ENCODE measurements around the gene CDC20B.
"Not testable (repeated sequence)": the region's sequence is repeated elsewhere in the genome, so short reads cannot be mapped to it uniquely, and the experiment has no call there.

The CDC20B gene

GRCh38 chr5:55104036-55104772 lies 68.8 kb downstream of the CDC20B start:
- DNase-seq (ENCODE audit: low spot score), result no peak

- DNase-seq (ENCODE audit: low spot score), result no peak
Measured at GRCh38 chr5:55102348-55102747, 70.6 kb downstream of the CDC20B start, which contains the start of gene GZMA. Gene GZMA, plus strand, starts transcription at chr5:55102646. Its CDS starts 37 bp downstream, at chr5:55102683.

DNA sequence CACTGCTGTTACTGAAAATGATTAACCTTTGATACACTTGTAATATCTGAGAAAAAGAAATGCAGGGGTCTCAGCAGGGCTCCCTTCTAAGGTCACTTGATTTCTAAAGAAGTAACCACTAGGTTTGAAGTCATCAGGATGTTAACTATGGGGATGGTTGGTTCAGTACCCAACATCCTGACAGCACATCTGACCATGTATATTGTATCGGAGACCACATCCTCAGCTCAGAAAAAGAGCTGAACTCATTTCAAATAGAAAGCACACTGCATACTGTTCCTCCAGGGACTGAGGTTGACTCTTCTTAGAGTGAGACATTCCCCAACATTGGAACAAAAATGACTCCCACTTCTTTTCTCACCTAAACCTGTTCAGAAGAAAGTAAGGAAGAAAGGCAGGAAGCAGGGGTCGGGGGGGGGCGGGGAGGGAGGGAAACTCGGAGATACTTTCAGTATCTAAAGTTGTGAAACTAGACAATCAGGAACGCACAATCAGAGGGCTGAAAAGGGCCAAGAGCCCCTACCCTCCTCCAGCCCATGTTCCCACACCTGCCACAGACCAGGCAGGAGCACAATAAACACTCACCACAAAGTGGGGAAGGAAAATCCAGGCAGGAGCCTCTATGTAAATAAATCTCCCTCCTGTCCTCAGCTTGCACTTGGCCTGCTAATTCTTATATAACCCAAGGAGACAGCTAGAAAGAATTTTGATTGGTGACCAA lies 71.3 kb downstream of the CDC20B start:
- no peak for DNase-seq (ENCODE audit: low spot score)

DNA sequence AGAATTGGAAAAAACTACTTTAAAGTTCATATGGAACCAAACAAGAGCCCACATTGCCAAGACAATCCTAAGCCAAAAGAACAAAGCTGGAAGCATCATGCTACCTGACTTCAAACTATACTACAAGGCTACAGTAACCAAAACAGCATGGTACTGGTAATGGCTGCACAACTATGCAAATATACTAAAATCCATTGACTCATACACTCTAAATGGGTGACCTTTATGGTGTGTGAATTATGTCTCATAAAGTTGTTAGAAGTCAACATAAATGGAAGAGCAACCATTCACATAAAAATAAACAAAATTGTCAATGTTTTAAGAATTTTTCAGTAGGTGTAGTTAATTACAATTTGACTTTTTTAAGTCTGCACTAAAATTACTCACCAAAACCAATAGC lies 71.8 kb downstream of the CDC20B start:
- not testable (repeated sequence) for DNase-seq (ENCODE audit: low spot score)

GRCh38 chr5:55096861-55097260 lies 76.1 kb downstream of the CDC20B start:
- no peak for DNase-seq (ENCODE audit: low spot score)

- no peak for DNase-seq (ENCODE audit: low spot score)
Measured at GRCh38 chr5:55096182-55096581, 76.8 kb downstream of the CDC20B start.

DNA sequence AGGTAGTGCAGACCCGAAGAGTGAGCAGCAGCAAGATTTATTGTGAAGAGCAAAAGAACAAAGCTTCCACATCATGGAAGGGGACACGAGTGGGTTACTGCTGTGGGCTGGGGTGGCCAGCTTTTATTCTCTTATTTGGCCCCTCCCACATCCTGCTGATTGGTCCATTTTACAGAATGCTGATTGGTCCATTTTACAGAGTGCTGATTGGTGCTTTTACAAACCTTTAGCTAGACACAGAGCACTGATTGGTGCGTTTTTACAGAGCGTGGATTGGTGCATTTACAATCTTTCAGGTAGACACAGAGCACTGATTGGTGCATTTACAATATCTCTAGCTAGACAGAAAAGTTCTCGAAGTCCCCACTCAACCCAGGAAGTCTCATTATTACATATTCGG lies 82.0 kb downstream of the CDC20B start:
- DNase-seq (ENCODE audit: low spot score), result not testable (repeated sequence)

- not testable (repeated sequence) for DNase-seq (ENCODE audit: low spot score)
Measured at GRCh38 chr5:55089301-55089700, 83.7 kb downstream of the CDC20B start.

GRCh38 chr5:55081541-55081940 lies 91.4 kb downstream of the CDC20B start:
- DNase-seq (ENCODE audit: low spot score), result no peak

GRCh38 chr5:55073211-55073610 lies 99.8 kb downstream of the CDC20B start:
- no peak for DNase-seq (ENCODE audit: low spot score)

DNA sequence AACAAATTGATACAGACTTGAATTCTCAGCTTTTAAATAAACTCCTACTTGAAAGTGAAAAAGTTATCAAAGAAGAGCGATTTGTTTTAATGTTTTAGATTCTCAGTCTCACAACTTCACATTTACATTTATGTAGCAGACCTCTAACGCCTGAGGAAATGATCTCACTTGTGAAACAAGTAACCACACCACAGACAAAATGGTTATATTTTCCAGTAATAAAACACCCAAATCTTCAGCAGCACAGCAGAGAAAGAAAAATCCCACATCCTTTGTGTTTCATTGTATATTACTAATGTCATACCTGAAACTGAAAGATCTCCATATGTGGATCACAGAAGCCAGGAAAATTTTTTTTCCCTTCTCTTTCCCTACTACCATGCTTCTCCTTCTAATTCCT lies 100.3 kb downstream of the CDC20B start:
- no peak for DNase-seq (ENCODE audit: low spot score)

GRCh38 chr5:55071413-55071812 lies 101.6 kb downstream of the CDC20B start:
- no peak for DNase-seq (ENCODE audit: low spot score)

GRCh38 chr5:55070968-55071367 lies 102.0 kb downstream of the CDC20B start:
- DNase-seq (ENCODE audit: low spot score), result no peak

DNA sequence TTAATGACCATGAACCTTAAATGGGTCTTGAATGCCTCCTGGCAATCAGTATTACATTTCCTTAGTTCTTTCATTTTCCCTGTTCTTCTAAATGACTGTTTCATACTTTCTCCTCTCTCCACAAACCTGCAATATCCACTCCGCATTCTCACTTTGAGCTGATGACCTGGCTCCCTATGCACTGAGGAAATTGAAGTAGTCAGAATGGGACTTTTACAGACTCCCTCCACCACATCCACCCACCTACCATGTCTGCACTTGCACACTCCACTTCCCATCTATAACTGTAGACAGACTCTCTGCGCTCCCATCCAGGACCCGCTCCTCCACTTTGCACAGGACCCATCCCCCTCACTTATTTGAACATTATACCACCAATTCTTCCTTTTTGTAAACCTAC lies 106.7 kb downstream of the CDC20B start:
- DNase-seq (ENCODE audit: low spot score), result no peak

DNA sequence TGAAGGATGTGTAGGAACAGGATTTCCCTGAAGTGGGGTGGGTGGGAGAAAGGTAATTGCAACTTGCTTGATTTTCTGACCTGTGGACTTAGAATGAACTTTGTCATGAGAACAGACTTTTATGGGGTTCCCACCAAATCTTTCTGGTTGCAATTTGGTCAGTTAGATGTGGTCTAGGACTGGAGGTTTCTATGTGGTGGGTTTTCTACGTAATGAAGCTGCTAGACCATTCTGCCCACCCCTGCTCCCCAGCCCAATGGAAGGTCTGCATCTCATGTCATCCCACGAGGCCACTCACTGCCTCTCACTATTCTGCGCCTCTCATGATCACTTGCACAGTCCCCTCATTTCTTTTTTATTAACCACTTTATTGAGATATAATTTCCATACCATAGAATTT lies 108.5 kb downstream of the CDC20B start:
- no peak for DNase-seq (ENCODE audit: low spot score)

- no peak for DNase-seq (ENCODE audit: low spot score)
Measured at GRCh38 chr5:55063899-55064298, 109.1 kb downstream of the CDC20B start.

- no peak for DNase-seq (ENCODE audit: low spot score)
Measured at GRCh38 chr5:55063220-55063863, 109.6 kb downstream of the CDC20B start.
